ENCODE data around the gene ETFDH. TPM values are rescaled to one million over a fixed set of nuclear protein-coding genes. Genes with fewer than 3 reads are reported as not detected.
"Not testable (repeated sequence)": the region's sequence is repeated elsewhere in the genome, so short reads cannot be mapped to it uniquely, and the experiment has no call there.

ETFDH gene
- total RNA-seq, 2 experiments from 2014 or later, result 13.3 to 19.2 TPM

GRCh38 chr4:158754385-158755180, 82.5 kb downstream of the ETFDH start:
- intact Hi-C loops (cut with micrococcal nuclease; ENCODE audit: unreplicated experiment), result no loop called here
- TF ChIP-seq, protein P1, sequence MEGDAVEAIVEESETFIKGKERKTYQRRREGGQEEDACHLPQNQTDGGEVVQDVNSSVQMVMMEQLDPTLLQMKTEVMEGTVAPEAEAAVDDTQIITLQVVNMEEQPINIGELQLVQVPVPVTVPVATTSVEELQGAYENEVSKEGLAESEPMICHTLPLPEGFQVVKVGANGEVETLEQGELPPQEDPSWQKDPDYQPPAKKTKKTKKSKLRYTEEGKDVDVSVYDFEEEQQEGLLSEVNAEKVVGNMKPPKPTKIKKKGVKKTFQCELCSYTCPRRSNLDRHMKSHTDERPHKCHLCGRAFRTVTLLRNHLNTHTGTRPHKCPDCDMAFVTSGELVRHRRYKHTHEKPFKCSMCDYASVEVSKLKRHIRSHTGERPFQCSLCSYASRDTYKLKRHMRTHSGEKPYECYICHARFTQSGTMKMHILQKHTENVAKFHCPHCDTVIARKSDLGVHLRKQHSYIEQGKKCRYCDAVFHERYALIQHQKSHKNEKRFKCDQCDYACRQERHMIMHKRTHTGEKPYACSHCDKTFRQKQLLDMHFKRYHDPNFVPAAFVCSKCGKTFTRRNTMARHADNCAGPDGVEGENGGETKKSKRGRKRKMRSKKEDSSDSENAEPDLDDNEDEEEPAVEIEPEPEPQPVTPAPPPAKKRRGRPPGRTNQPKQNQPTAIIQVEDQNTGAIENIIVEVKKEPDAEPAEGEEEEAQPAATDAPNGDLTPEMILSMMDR (conservative IDR thresholded peaks at IDR 0.05; ENCODE audit: low read length), result no peak
- no peak for TF ChIP-seq EZH2phosphoT487 (IDR thresholded peaks at IDR 0.05; ENCODE audit: borderline replicate concordance, low read depth, low read length)
- Histone ChIP-seq H3K9me2 (ENCODE audit: insufficient read depth, low read length) (no peaks in the 10 kb centered on the region), H3K79me2 (ENCODE audit: insufficient read depth, low read depth, low read length) (no peaks in the 10 kb centered on the region), H3K4me3 (ENCODE audit: low read depth, low read length, poor library complexity, severe bottlenecking) (no peak overlapping the region), H2AFZ (ENCODE audit: low read length) (no peak overlapping the region), H3K27ac (ENCODE audit: low read depth, low read length, poor library complexity, severe bottlenecking) (no peak overlapping the region), H3K36me3 (ENCODE audit: insufficient read depth, low read length) (no peaks in the 10 kb centered on the region), H4K20me1 (ENCODE audit: insufficient read depth, low read length) (no peaks in the 10 kb centered on the region), H3K9me3 (ENCODE audit: low read length) (no peaks in the 10 kb centered on the region), H3K4me1 (ENCODE audit: insufficient read depth, low read length, poor library complexity, severe bottlenecking) (no peaks in the 10 kb centered on the region), H3K4me2 (ENCODE audit: low read length) (no peak overlapping the region)
- ChIA-PET CTCF (ENCODE audit: unreplicated experiment) (no interaction called here), POLR2A (interaction anchor here (1.0 kb wide), 1 partner anchor 21 kb away, joined by 3 read pairs; no protein-coding TSS in a partner anchor)
- no peak for DNase-seq (ENCODE audit: low spot score)
- no TSS peak for BruUV-seq (replicated peaks)

- intact Hi-C loops (cut with micrococcal nuclease; ENCODE audit: unreplicated experiment); H3K27ac ChIP-seq (ENCODE audit: low read depth, low read length, poor library complexity, severe bottlenecking); DNase-seq (ENCODE audit: low spot score); H4K20me1 ChIP-seq (ENCODE audit: insufficient read depth, low read length); H3K79me2 ChIP-seq (ENCODE audit: insufficient read depth, low read depth, low read length); CTCF ChIA-PET (ENCODE audit: unreplicated experiment); H2AFZ ChIP-seq (ENCODE audit: low read length); H3K9me2 ChIP-seq (ENCODE audit: insufficient read depth, low read length); H3K4me2 ChIP-seq (ENCODE audit: low read length); H3K4me1 ChIP-seq (ENCODE audit: insufficient read depth, low read length, poor library complexity, severe bottlenecking); H3K36me3 ChIP-seq (ENCODE audit: insufficient read depth, low read length); H3K9me3 ChIP-seq (ENCODE audit: low read length); BruUV-seq (replicated peaks); H3K4me3 ChIP-seq (ENCODE audit: low read depth, low read length, poor library complexity, severe bottlenecking): not testable (repeated sequence)
- POLR2A ChIA-PET, result interaction anchor here (0.7 kb wide), 1 partner anchor 50 kb away, joined by 4 read pairs; no protein-coding TSS in a partner anchor
Measured at GRCh38 chr4:158755819-158756218, 83.7 kb downstream of the ETFDH start.

GRCh38 chr4:158756588-158756987, 84.5 kb downstream of the ETFDH start:
- Histone ChIP-seq H2AFZ (ENCODE audit: low read length) (no peak overlapping the region), H3K4me2 (ENCODE audit: low read length) (no peak overlapping the region), H3K27ac (ENCODE audit: low read depth, low read length, poor library complexity, severe bottlenecking) (no peak overlapping the region), H4K20me1 (ENCODE audit: insufficient read depth, low read length) (no peaks in the 10 kb centered on the region), H3K4me3 (ENCODE audit: low read depth, low read length, poor library complexity, severe bottlenecking) (no peak overlapping the region), H3K4me1 (ENCODE audit: insufficient read depth, low read length, poor library complexity, severe bottlenecking) (no peaks in the 10 kb centered on the region), H3K9me2 (ENCODE audit: insufficient read depth, low read length) (no peaks in the 10 kb centered on the region), H3K79me2 (ENCODE audit: insufficient read depth, low read depth, low read length) (no peaks in the 10 kb centered on the region), H3K36me3 (ENCODE audit: insufficient read depth, low read length) (no peaks in the 10 kb centered on the region), H3K9me3 (ENCODE audit: low read length) (no peaks in the 10 kb centered on the region)
- CTCF ChIA-PET (ENCODE audit: unreplicated experiment), result no interaction called here
- POLR2A ChIA-PET, result interaction anchor here (0.6 kb wide), 1 partner anchor 450 kb away, joined by 3 read pairs; no protein-coding TSS in a partner anchor
- TF ChIP-seq, protein P1 (conservative IDR thresholded peaks at IDR 0.05; ENCODE audit: low read length), result no peak
- no peak for TF ChIP-seq EZH2phosphoT487 (IDR thresholded peaks at IDR 0.05; ENCODE audit: borderline replicate concordance, low read depth, low read length)
- intact Hi-C loops (cut with micrococcal nuclease; ENCODE audit: unreplicated experiment), result no loop called here
- no peak for DNase-seq (ENCODE audit: low spot score)
- no TSS peak for BruUV-seq (replicated peaks)

All from OCI-LY7 (cell line).